HG02763 (cell line): ENCODE data around the gene SNX30.

Experiments
- ATAC-seq: cut with Tn5 transposase; IDR thresholded peaks from one replicate; pipeline ENCODE4 v1.9.1; 2021; ENCODE audit warnings: mild to moderate bottlenecking, moderate library complexity; ENCODE audit not compliant: unreplicated experiment

SNX30 gene

DNA sequence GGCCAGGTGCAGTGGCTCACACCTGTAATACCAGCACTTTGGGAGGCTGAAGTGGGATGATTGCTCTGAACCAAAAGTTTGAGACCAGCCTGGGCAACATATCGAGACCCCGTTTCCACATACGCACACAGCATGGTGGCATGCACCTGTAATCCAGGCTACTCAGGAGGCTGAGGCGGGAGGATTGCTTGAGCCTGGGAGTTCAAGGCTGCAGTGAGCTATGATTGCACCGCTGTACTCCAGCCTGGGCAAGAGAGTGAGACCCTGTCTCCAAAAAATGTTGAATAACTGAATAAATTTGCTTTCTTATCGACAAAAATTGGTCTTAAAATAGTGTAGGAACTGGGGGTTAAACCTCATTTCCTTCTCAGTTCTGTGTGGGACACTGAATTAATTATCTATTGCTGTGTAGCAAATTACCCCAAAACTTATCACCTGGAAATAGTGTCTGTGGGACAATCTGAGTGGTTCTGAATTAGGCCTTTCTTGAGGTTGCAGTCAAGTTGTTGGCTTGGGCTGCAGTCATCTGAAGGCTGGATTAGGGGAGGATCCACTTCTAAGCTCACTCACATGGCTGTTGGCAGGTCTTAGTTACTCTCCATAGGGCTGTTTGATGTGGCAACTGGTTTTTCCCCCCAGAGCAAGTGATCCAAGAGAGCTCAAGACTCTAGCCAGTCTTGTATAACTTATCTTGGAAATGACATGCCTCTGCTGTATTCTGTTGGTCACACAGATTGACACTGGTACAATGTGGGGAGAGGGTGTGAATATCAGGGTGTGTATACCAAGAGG, 2.0 kb downstream of the SNX30 start:
- ATAC-seq, result no peak

DNA sequence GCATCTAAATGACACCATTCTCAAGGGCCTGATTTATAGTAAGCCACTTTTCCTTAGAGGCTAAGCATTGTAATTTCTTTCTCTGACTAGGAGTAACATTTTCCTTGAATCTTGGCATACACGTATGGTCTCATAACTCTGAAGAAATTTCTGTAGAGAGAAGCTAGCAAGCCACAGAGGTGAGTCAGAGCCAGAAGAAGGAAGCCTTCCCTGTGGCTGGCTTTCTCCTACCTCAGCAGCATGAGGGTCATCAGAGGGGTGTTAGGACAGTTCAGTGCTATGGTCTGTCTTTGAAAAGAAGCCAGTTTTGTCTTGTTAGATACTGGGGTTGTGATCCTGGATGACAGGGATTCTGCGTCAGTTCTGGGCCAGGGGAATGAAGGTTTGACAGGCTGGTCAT, 3.2 kb downstream of the SNX30 start:
- no peak for ATAC-seq

DNA sequence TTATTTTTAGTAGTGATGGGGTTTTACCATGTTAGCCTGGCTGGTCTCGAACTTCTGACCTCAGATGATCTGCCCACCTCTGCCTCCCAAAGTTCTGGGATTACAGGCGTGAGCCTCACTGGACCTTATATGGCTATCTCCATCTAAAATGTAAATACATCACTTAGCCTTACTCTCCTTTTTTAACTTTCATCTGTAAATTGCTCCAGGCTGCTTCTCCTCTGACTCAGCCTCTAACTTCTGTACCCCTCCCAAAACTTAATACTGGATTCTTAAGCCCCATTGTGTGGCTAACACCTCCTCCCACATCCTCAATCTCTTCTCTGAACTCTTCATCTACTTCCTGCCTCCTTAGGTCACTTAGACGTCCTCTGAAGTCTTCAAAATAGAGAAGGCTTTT, 4.0 kb downstream of the SNX30 start:
- ATAC-seq, result no peak

DNA sequence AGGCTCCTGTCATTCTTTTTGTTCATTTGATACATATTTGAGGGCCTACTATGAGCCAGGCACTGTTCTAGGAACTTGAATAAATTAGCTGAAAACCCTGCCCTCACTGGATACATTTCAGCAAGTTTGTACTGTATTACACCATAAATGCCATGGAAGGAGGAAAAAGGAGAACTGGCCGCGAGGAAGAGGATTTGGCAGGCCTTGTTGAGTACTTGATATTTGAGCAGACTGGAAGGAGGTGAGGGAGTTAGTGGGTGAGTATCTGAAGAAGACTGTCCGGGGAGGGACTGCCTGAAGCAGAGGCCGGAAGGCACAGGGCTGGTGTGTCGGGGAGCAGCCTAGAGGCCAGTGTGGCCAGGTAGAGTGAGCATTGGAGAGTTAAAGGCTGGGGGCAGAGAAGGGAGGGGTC, 4.5 kb downstream of the SNX30 start:
- no peak for ATAC-seq

DNA sequence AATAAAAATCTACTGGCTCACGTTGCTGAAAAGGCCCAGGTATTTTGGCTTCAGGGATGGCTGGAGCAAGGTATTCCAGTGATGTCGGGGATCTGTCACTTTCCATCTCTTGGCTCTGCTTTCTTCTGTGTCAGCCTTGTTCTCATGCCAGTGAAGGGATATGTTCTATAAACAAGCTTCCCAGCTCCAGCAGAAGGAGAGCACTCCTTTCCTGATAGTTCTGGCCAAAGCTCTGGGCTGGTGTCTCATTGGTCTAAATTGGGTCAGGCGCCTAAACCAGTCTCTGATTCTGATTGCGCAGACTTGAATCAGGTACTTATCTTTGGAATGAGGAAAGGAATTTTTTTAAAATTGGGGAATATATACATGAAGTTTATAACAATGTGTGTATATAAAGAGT, 5.1 kb downstream of the SNX30 start:
- ATAC-seq, result no peak

DNA sequence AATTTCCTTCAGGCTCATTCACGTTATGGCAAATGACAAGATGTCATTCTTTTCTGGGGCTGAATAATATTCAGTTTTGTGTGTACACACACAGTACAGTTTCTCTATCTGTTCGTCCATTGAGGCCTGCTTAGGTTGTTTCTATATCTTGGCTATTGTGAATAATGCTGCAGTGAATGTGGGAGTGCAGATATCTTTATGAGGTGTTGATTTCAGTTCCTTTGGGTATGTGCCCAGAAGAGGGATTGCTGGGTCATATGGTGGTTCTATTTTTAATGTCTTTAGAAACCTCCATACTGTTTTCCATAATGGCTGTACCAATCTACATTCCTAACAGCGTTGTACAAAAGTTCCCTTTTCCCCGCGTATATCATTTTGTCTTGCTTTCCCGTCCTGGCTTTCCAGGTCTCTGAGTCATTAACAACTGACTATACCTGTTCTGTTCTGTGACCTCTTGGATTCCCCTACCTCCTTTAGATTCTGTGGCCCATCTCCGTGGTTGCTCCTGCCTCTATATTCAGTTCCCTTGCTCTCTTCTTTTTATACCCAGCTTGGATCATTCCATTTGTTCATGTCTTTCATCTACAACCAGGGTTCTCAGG, 6.8 kb downstream of the SNX30 start:
- no peak for ATAC-seq

DNA sequence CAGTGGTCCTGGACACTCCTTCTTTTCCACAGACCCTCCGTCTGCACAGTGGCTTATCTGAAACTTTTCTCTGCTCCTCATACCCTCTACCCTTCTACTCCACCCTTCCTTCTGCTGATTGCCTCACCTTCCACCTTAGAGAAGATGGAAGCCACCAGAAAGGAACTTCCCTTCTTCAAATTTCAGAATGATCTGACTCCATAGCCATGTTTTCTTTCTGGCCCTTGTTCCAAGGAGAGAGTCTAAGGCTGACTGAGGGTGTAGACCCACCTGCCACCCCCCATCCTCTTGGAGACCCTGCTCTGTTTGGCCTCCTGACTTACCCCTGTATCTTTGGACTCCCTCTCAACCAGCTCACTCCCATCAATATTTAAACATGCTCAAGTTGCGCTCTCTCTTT, 7.4 kb downstream of the SNX30 start:
- no peak for ATAC-seq

DNA sequence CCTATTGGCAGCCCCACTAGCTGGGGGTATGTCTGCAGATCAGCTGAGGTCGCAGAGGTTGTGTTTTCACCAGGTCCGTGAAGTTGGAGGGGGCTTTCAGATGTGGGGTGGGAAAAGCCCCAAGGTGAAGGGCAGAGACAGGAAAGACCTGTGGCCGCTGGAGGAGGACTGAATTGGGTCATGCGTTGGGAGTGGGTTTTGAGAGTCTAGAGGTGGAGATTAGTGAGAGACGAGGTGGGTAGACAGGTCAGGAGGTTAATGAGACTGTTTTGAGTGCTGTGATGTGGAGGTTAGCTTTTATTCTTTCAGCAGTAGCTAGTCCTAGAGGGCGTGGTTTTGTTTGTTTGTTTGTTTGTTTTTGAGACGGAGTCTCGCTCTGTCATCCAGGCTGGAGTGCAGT, 10.3 kb downstream of the SNX30 start:
- no peak for ATAC-seq

DNA sequence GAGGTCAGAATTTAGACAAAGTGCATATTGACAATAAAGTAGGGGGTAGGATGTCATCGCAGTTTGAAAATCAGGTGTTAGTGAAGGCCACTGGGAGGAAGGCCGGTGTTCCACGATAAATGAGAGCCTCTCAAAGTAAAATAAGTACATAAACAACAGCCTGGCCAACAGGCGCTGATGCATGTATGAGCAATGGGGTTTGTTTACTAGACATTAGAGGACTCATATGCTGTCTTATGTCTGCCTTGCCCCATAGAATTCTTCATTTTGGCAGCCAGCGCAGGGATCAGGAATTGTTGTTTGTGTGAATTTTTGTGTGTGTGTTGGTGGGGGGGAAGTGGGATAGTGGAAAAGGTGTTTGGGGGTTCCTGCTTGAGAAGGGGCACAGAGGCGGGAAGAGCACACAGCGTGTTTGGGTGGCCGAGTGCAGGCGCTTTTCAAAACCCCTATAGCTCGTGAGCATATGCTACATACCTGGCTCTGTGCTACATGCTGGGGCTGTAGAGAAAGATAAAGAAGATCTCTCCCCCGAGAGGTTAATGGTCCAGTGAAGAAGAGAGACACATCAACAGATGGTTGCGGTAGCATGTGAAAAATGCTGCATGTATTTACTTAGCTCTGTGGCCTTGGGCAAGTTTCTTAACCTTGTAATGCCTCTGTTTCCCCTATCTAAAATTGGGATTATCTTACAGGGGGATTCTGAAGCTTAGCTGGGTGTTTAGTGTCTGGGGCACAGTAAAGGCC, 11.5 kb downstream of the SNX30 start:
- ATAC-seq, result peak; percentile 72

DNA sequence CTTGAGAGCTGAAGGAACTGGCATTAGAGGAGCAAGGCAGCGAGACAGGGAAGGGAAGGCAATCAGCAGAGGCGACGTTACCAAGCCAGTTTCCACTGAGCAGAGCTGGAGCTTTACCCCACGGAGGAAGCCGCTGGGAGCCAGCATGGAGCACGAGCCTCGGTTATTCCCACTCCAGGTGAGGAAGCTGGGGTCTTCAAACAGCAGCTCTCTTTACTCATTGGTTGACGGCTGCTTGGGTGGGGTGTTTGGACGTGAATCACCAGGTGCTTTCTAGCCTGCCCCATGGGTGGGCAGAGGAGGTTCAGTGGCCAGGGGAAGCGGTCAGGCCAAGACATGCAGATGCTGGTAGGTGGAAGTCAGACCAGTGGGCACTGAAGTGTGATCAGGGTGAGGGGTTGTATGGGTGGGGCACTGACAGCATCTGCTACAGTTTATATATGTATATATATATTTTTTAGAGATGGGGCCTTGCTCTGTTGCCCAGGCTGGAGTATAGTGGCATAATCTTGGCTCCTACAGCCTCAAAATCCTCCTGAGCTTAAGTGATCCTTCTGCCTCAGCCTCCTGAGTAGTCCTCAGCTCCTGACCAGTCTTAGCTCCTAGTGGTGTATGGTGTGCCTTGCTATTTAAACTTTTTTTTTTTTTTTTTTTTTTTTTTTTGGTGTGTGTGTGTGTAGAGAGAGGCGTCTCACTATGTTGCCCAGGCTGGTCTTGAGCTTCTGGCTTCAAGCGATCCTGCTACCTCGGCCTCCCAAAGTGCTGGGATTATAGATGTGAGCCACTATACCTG, 12.4 kb downstream of the SNX30 start:
- no peak for ATAC-seq

DNA sequence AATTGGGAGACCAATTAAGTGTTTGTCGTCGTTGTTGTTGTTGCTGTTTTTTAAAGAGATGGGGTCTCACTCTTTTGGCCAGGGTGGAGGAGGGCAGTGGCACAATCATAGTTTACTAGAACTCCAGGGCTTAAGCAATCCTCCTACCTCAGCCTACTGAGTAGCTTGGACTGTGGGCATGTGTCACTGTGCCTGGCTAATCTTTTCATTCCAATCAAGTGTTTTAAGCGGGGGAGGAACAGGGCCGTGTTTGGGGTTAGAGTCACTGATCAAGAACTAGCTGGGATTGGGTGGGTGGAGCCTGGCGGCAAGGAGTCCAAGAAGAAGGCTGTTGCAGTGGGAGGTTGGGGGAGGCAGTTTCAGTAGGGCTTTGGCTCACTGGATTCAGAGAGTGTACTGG, 13.8 kb downstream of the SNX30 start:
- no peak for ATAC-seq

DNA sequence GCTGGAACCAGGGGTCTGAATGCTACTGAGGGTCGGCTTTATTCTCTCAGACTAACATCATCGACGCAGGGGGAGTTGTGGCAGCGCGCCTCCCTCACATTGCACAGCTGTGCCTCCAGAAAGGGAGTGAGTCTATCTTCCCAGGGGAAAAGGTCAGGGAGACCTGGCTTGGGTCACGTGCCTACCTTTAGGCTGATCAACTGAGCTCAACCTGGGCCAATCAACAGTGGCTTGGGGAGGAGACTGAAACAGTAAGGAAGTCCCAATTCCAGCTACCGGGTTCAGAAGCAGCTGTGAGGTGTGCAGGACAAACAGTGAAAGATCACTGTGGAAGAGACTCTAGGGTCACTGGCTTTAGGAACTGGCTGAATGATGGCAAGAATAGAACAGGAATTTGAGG, 14.3 kb downstream of the SNX30 start:
- no peak for ATAC-seq

DNA sequence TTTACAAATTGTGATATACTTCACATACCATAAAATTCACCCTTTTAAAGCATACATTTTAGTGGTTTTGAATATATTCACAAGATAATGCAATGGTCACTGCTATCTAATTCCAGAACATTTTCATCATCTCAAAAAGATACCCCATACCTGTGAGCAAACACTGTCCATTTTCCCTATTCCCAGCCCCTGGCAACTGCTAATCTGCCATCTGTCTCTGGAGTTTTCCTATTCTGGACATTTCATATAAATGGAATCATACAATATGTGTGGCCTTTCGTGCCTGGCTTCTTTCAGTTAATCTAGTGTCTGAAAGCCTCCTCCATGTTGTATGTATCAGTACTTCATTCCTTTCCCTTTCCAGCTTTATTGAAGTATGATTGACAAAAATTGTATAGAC, 14.7 kb downstream of the SNX30 start:
- no peak for ATAC-seq

DNA sequence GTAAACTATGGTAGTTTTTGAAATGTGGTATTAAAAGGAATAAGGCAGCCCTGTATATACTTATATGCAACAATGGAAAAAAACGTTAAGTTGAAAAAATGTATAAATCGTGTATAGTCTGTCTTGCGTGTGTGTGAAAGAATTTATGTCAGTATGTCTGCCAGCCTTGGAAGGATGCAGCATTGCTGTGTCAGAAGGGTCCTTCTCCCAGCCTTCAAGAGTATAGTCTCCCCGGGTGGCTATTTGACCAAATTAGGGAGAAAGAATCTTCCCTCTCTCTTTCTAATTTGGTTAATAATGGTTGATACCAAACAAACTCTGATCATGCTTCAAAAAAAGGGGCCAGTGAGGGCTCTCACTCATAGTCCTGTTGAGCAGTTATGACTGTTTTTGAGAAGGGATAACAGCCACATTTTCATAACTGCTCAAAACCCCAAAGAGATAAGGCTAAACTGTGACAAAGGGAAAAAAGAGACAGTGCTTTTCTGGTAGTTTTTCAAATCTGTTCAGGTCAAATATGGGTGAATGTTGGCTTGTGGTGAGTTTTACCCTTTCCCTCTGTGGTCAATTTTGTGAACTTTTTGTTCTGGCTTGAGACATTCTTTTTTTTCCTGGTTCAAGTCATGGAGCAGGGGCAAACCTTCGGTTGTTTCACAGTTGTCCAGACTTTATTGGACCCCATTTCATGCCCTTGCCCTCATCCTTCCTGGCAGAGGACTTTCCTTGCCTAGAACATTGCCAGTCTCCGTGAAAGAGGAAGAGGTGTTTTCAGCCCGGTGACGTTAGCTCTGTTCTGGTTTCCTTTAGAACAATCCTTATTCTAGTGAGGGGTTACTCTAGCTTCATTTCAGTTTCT, 21.0 kb downstream of the SNX30 start:
- ATAC-seq, result no peak

DNA sequence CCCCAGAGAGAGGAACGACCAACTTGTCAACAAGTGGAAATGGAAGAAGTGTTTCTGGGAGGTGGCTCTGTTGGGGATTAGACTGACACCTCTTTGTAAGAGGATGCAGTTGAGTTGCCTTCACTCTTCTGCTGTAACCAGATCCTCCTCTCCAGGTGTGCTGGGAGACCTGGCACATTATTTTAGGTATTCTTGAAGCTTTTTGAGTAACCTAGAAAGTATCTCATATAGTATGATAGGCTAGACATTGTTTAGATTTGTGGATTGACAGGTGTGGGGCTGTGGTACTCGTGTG, 21.6 kb downstream of the SNX30 start:
- ATAC-seq, result no peak

DNA sequence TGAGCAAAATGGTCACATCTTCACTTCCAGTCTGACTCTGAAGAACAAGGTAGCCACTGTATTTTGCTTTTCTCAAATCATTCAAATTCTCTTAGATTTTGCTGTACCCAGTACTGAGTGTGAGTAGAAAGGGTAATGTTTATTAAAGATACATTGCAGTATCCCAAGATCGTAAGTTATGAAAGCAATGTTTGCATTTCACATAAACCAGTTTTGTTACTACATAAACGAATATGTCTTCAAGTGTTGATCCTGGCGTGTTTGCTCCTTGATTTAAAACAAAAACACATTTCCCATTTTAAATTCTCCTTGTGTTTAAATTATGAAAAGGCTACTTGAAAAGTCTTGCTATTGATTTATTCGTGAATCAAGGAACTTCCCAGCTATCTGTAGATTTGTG, 22.0 kb downstream of the SNX30 start:
- no peak for ATAC-seq

DNA sequence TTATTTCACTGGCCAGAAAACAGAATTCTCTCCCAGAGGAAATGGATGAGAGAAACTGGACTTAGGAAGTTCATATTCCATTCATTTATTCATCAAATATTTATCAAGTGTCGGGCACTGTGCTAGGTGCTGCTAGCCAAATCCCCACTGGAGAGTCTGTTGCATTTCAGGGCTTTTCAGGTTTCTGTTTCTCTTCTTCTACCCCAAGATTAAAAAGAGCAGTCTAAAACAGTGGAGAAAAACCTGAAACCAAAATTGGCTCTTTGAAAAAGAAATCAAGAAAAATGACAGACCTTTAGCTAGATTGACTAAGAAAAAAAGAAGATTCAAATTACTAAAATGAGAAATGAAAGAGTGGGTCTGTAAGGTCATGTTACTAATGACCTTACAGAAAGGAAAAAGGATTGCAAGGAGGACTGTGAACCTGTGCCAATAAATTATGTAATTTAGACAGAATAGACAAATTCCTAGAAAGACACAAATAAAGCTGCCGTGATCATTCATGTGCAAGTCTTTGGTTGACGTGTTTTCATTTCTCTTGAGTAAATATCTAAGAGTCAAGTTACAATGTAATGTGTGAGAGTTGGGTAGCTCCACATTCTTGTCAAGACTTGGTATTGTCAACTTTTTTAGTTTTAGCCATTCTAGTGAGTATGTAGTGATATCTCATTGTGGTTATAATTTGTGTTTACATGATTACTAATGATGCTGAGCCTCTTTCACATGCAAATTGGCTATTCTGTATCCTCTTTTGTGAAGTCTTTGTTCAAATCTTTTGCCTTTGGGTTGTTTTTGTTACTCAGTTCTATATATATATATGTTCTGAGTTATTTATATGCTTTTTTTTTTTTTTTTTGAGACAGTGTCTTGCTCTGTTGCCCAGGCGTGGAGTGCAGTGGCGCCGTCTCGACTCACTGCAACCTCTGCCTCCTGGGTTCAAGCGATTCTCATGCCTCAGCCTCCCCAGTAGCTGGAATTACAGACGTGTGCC, 23.7 kb downstream of the SNX30 start:
- ATAC-seq, result no peak

DNA sequence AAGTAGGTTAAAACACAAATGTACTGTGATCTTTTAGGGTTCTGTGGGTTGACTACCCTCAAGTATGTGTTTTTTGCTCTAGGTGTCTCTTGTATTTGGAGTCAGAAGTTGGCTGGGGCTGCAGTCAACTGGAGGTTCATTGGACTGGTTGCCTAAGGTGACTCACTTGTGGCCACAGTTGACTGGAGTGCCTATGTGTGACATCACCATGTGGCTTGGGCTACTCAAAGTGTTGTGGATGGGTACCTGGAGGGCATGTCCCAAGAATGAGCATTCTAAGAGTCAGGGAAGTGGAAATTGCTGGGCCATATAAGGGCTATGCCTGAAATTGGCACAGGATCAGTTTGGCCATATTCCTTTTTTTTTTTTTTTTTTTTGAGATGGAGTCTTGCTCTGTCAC, 27.4 kb downstream of the SNX30 start:
- no peak for ATAC-seq

DNA sequence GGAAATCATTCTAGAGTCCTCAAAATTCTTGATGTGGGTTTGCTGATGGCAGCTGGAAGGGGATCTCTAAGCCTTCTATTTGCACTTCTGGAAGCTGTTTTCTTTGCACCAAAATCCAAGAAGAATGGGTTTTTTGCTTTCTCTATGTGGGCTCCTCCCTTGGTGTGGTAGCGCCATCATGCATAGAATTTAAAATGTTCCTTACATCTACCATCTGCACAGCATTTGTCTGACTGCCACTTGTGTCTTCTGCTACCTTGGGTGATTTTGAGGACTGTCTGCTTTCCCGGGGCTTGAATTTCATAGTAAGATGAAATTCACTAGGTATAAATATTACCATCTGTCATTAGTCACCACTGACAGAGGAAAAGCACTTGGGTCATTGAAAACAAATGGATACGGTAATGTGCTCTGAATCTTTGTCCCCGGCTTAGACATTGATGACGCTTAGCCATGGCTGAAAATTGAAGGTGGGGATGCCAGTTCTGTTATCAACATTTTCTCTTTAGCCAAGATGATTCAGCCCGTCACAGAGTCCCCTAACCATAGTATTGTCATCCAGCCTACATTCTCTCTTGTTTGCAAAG, 30.0 kb downstream of the SNX30 start:
- no peak for ATAC-seq
